ENCODE results near the gene FBXO31. TPM values are rescaled to one million over a fixed set of nuclear protein-coding genes. Genes with fewer than 3 reads are reported as not detected.
"Not testable (repeated sequence)": the region's sequence is repeated elsewhere in the genome, so short reads cannot be mapped to it uniquely, and the experiment has no call there.

FBXO31 gene
- polyA plus RNA-seq, 6 donors from 2014 or later = 7.5 to 23.9 (median 15.1) TPM

DNA sequence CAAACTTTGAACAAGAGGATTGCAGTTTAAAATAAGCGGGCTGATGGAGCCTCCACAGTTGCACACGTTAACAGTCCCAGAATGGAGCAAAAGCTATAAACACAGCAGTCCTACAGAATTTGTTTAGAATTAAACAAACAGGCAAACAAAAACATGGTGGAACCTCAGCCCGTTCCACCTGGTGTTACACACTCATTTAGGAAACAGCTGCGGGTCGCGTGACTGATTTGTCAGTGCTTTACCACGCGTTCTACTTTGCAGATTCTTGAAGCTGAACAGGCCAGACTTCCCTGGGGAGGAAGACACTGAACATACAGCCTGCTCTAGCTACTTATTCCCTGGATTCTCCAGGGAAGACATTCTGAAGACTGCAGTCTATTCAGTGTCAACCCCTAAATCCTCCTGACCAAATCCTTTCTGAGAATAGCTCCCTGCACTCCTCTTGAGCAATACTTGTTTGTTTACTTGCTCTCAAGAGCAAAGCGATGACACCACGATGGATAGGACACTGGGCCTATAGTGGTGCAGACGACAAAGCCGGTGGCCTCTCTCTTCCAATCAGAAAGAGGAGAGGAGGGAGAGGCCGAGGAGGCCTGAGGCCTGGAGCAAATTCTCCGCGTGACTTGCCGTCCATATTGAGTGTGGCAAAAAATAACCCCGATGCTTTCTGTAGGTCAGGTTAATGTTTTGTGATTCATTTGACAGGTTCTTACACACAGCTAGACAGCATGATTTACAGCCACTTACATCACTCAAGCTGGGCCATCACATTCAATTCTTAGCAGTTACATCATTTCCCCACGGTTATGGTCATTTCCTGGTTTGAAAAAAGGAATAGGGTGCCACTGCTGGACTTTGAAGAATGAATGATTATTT lies 4.6 kb upstream of the FBXO31 start:
- ATAC-seq (ENCODE audit: low read depth in 2 of 2) = peak; percentile 59 to 61
- peak; percentile 90 for DNase-seq
- peak overlapping the region; percentile 99 to 100 (median 100) for H3K27ac Mint-ChIP-seq
- peak overlapping the region; percentile 61 to 85 (median 73) for H3K4me3 Mint-ChIP-seq
- peaks cover 38 to 52% (median 51%) of the 10 kb centered on the region in 3 donors for H3K4me1 Mint-ChIP-seq
- peaks cover 0 to 5% (median 3%) of the 10 kb centered on the region in 3 donors for H3K27me3 Mint-ChIP-seq
- no peaks in the 10 kb centered on the region for H3K36me3 Mint-ChIP-seq
- H3K9me3 Mint-ChIP-seq = peaks cover 0 to 3% (median 0%) of the 10 kb centered on the region in 7 donors

DNA sequence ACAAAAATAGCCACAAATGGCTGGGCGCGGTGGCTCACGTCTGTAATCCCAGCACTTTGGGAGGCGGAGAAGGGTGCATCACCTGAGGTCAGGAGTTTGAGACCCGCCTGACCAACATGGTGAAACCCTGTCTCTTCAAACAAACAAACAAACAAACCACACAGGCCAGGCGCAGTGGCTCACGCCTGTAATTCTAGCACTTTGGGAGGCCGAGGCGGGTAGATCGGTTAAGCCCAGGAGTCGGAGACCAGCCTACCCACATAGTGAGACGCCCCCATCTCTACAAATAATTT lies 1.2 kb upstream of the FBXO31 start:
- not testable (repeated sequence) for ATAC-seq (ENCODE audit: low read depth in 2 of 2); DNase-seq; H3K9me3 Mint-ChIP-seq; H3K27me3 Mint-ChIP-seq; H3K36me3 Mint-ChIP-seq
- Mint-ChIP-seq H3K4me3 (peak overlapping the region; percentile 61 to 96 (median 92)), H3K4me1 (peaks cover 47 to 73% (median 65%) of the 10 kb centered on the region in 3 donors), H3K27ac (peak overlapping the region; percentile 22 to 100 (median 96))

DNA sequence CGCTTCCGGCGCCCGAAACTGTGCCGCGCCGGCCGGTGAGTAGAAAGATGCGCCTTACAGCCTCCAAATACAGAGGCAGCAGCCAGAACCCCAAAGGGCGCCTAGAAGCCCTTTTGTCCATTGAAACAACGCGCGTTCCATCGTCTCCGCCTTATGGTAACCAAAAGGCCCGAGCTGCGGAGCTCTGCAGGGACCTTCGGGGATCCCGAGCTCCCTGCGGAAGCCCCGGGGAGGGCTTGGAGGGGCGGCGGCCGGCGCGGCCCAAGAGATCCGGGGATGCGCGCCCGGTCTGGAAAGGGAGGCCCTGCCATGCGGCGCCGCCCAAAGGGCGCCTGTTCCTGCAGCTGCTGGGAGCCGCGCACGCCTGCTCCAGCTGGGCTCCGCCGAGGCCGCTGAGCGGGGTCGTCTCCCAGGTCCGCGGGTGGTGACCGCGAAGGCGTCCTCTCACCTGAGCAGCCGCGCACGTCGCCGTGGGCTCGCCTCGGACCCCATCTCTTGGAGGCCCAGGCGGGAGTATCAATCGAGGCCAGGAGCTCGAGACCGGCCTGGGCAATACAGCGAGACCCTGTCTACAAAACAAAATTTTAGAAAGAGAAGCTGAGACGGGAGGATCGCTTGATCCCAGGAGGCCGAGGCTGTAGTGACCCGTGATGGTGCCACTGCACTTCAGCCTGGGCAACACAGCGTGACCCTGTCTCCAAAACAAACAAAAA lies 742 bp upstream of the FBXO31 start:
- Mint-ChIP-seq H3K27ac (peak overlapping the region; percentile 96 to 100 (median 99)), H3K27me3 (peaks cover 0 to 5% (median 3%) of the 10 kb centered on the region in 3 donors), H3K9me3 (peaks cover 0 to 3% (median 0%) of the 10 kb centered on the region in 7 donors), H3K4me3 (peak overlapping the region; percentile 82 to 96 (median 92)), H3K4me1 (peaks cover 47 to 73% (median 64%) of the 10 kb centered on the region in 3 donors), H3K36me3 (no peaks in the 10 kb centered on the region)
- DNase-seq (no peak), ATAC-seq (ENCODE audit: low read depth in 2 of 2) (no peak)

DNA sequence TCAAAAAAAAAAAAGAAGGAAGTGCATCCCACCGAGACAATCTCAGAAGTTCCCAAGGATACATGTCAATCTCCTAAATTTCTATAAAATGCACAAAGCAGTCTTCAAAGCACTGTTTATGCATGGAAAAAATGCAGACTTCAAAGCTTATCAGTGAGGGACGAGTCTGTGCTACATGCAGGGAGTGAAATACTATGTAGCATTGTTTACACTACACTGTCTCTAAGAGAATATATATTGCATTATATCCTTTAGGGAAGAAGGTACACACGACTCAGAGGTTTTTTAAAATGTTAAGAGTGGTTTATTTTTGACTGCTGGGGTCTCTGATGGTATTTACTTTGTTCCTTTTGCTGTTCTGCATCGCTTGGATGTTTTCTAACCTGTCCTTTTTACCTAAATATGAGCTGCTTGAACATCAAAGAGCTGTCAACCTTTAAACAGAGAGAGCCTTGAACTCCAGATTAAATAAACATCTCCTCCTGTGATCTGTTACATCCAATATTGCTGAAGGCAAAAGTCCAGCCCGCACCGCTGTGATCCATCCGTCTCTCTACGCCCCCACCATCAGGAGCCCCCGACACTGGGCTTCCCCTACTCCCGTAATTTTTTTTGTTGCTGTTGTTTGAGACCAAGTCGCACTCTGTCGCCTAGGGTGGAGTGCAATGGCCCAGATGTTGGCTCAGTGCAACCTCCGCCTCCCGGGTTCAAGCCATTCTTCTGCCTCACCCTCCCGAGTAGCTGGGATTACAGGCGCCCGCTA lies 1.4 kb downstream of the FBXO31 start:
- Mint-ChIP-seq H3K9me3 (peaks cover 0 to 3% (median 0%) of the 10 kb centered on the region in 7 donors), H3K27me3 (peaks cover 0 to 5% (median 3%) of the 10 kb centered on the region in 3 donors), H3K27ac (peak overlapping the region; percentile 56 to 99 (median 94)), H3K4me1 (peaks cover 33 to 58% (median 52%) of the 10 kb centered on the region in 3 donors), H3K36me3 (no peaks in the 10 kb centered on the region), H3K4me3 (peak overlapping the region; percentile 81 to 92 (median 90))
- no peak for ATAC-seq (ENCODE audit: low read depth in 2 of 2)
- DNase-seq = no peak

GRCh38 chr16:87380881-87381280 lies 2.7 kb downstream of the FBXO31 start:
- Mint-ChIP-seq H3K36me3 (no peaks in the 10 kb centered on the region), H3K27me3 (peaks cover 0 to 5% (median 3%) of the 10 kb centered on the region in 3 donors), H3K4me3 (peak overlapping the region; percentile 15 to 92 (median 76)), H3K9me3 (peaks cover 0 to 3% (median 0%) of the 10 kb centered on the region in 7 donors), H3K27ac (peak overlapping the region in 4 of 6 donors; percentile 12 to 87 (median 38)), H3K4me1 (peaks cover 29 to 58% (median 49%) of the 10 kb centered on the region in 3 donors)
- DNase-seq = no peak
- no peak for ATAC-seq (ENCODE audit: low read depth in 2 of 2)

- Mint-ChIP-seq H3K36me3 (no peaks in the 10 kb centered on the region), H3K4me1 (peaks cover 29 to 57% (median 46%) of the 10 kb centered on the region in 3 donors), H3K27ac (peak overlapping the region in 1 of 6 donors; percentile 54), H3K4me3 (peak overlapping the region in 1 of 8 donors; percentile 92), H3K27me3 (peaks cover 0 to 5% (median 3%) of the 10 kb centered on the region in 3 donors), H3K9me3 (peaks cover 0 to 3% (median 0%) of the 10 kb centered on the region in 7 donors)
- DNase-seq (no peak), ATAC-seq (ENCODE audit: low read depth in 2 of 2) (no peak)
Measured at GRCh38 chr16:87380403-87380802, 3.2 kb downstream of the FBXO31 start.

DNA sequence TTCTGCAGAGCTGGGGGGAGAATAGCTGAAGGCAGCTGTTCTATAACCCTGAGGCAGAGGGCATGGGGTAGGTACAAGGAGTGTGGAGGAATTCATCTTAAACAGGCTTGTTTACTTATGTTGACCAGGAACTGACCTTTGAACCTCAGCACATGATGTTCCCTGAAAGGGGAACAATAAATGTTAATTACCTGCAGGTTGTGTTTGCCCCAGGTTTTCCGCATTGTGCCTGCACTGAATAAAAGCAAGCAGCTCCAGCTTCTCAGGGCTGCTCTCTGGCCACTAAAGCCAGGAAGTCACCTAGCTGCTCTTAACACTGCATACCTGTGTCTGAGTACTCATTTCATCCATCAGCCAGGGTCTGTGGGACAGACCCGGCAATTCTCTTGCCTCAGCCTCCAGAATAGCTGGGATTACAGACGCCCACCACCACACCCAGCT lies 4.2 kb downstream of the FBXO31 start:
- Mint-ChIP-seq H3K4me1 (peaks cover 28 to 49% (median 42%) of the 10 kb centered on the region in 3 donors), H3K27ac (peak overlapping the region in 1 of 6 donors; percentile 34), H3K4me3 (peak overlapping the region in 2 of 8 donors; percentile 24 to 53)
- not testable (repeated sequence) for H3K27me3 Mint-ChIP-seq; H3K36me3 Mint-ChIP-seq; H3K9me3 Mint-ChIP-seq; DNase-seq; ATAC-seq (ENCODE audit: low read depth in 2 of 2)

- Mint-ChIP-seq H3K9me3 (no peaks in the 10 kb centered on the region), H3K27me3 (no peaks in the 10 kb centered on the region), H3K27ac (no peak overlapping the region), H3K36me3 (no peaks in the 10 kb centered on the region), H3K4me3 (no peak overlapping the region), H3K4me1 (peaks cover 19 to 31% (median 29%) of the 10 kb centered on the region in 3 donors)
- DNase-seq = no peak
- ATAC-seq (ENCODE audit: low read depth in 2 of 2) = no peak
Measured at GRCh38 chr16:87376660-87377059, 6.9 kb downstream of the FBXO31 start.

GRCh38 chr16:87375426-87376135 lies 8.0 kb downstream of the FBXO31 start:
- Mint-ChIP-seq H3K9me3 (no peaks in the 10 kb centered on the region), H3K27ac (peak overlapping the region in 1 of 6 donors; percentile 60), H3K4me1 (peaks cover 18 to 26% (median 19%) of the 10 kb centered on the region in 3 donors), H3K27me3 (no peaks in the 10 kb centered on the region), H3K4me3 (no peak overlapping the region), H3K36me3 (no peaks in the 10 kb centered on the region)
- ATAC-seq (ENCODE audit: low read depth in 2 of 2) (no peak), DNase-seq (no peak)

- ATAC-seq (ENCODE audit: low read depth in 2 of 2) (no peak), DNase-seq (no peak)
- no peak overlapping the region for H3K4me3 Mint-ChIP-seq
- H3K27me3 Mint-ChIP-seq = no peaks in the 10 kb centered on the region
- H3K27ac Mint-ChIP-seq = no peak overlapping the region
- no peaks in the 10 kb centered on the region for H3K36me3 Mint-ChIP-seq
- peaks cover 19 to 25% (median 25%) of the 10 kb centered on the region in 3 donors for H3K4me1 Mint-ChIP-seq
- H3K9me3 Mint-ChIP-seq = no peaks in the 10 kb centered on the region
Measured at GRCh38 chr16:87374313-87374712, 9.3 kb downstream of the FBXO31 start.

DNA sequence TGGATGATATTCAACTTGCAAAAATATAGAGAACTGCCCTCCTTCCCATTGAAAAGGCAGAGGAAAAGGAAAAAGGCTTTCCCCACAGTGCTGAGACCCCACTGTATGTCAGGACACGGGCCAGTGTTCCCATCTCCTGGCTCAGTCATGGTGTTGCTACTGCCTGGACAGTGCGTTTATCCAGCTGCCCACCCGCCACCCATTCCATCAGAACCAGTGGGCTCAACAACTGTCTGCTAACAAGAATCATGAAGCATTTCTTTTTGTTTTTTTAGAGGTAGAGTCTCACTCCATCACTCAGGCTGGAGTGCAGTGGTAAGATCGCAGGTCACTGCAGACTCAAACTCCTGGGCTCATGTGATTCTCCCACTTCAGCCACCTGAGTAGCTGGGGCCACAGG lies 11.3 kb downstream of the FBXO31 start:
- no peak overlapping the region for H3K27ac Mint-ChIP-seq
- ATAC-seq (ENCODE audit: low read depth in 2 of 2) (no peak), DNase-seq (no peak)
- H3K9me3 Mint-ChIP-seq = no peaks in the 10 kb centered on the region
- H3K36me3 Mint-ChIP-seq = no peaks in the 10 kb centered on the region
- H3K27me3 Mint-ChIP-seq = no peaks in the 10 kb centered on the region
- H3K4me3 Mint-ChIP-seq = no peak overlapping the region
- H3K4me1 Mint-ChIP-seq = peaks cover 27 to 45% (median 35%) of the 10 kb centered on the region in 3 donors

- Mint-ChIP-seq H3K4me3 (no peak overlapping the region), H3K36me3 (peaks cover 0 to 2% of the 10 kb centered on the region in 2 donors), H3K4me1 (peaks cover 29 to 46% (median 32%) of the 10 kb centered on the region in 3 donors), H3K27me3 (no peaks in the 10 kb centered on the region), H3K27ac (no peak overlapping the region), H3K9me3 (no peaks in the 10 kb centered on the region)
- DNase-seq (no peak), ATAC-seq (ENCODE audit: low read depth in 2 of 2) (no peak)
Measured at GRCh38 chr16:87371261-87371866, 12.2 kb downstream of the FBXO31 start.
